GM10266 (cell line): ENCODE results near the gene CACNG4.

Experiments used
- DNase-seq: peaks from one replicate; pipeline ENCODE4 v3.0.0; 2012; ENCODE audit errors: extremely low spot score
- CTCF ChIP-seq: IDR thresholded peaks from 2 replicates; pipeline ENCODE4 v1.5.1; 2012; ENCODE audit warnings: mild to moderate bottlenecking, low read depth; ENCODE audit not compliant: control insufficient read depth, insufficient read depth; ENCODE audit errors: missing control alignments

Gene CACNG4

GRCh38 chr17:67049025-67049739, 84.7 kb downstream of the CACNG4 start:
- TF ChIP-seq CTCF: no peak
- no peak for DNase-seq

- no peak for DNase-seq
- no peak for TF ChIP-seq CTCF
These were observed 85.6 kb downstream of the CACNG4 start for GRCh38 chr17:67050066-67050465.

- TF ChIP-seq CTCF: no peak
- no peak for DNase-seq
These were observed 86.1 kb downstream of the CACNG4 start for GRCh38 chr17:67050471-67051154.

- TF ChIP-seq CTCF: no peak
- DNase-seq: no peak
These were observed 86.6 kb downstream of the CACNG4 start for GRCh38 chr17:67051155-67051538.

GRCh38 chr17:67051837-67052236, 87.3 kb downstream of the CACNG4 start:
- DNase-seq: peak; percentile 50
- no peak for TF ChIP-seq CTCF

GRCh38 chr17:67052720-67053437, 88.4 kb downstream of the CACNG4 start:
- TF ChIP-seq CTCF: no peak
- DNase-seq: no peak
